ENCODE results near the gene PCBD1. TPM values are rescaled to one million over a fixed set of nuclear protein-coding genes. Genes with fewer than 3 reads are reported as not detected.

The PCBD1 gene
- total RNA-seq, result 27.0 TPM

DNA sequence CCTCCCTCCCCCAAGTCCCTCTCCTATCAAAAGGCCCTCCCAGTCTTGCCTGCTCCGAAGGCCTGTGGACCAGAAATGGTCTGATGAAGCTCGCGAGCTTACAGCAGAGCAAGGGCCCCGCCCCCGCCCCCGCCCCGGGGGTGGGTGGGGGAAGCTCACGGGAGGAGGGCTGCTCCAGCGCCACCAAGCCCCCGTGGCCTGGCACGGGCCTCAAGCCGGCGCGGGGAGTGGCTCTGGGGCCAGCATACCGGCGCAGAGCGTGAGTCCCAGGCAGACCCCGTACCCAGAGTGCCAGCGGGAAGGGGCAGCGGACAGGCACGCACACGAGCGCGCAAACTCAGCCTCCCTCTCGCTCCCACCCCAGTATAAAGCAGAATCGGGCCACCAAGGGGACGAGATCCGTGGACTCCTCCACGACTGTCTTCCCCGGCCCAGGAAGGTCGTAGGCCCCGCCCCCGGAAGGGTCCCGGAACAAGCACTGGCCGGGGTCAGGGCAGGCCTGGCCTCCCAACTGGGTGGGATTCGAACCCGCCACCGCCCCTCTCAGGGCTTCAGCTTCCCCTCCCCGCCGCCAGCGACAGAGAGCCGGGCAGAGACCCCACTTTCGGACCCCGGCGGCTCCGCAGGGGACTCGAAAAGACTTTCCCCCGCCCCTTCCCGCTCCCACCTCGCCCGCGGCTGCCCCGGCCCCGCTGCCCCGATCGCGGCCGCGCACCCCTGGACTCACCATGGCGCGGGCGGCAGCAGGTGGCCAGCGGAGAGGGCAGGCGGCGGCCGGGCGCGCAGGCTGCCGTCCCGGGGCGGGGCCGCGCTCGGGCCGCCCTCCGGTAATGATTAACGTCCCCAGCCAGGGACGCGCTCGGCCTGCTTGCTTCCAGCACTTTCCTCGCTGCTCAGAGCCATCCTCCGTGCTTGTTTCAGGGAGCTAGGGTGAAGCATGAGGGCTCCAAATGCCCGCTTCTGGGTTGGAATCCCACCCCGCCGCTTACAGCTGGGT, at the start of gene PCBD1:
Gene PCBD1 (minus strand): TSS at position 762 of the 997 bp plus-strand sequence. CDS start 32 bp downstream, at position 730.

Other genes with a start within 250 kb of the PCBD1 start
- 0.23 TPM for gene ADAMTS14, start 216.1 kb downstream of the PCBD1 start, total RNA-seq
- gene TBATA, start 103.2 kb downstream of the PCBD1 start, total RNA-seq, result not detected
- 43.1 TPM for gene SGPL1, start 72.6 kb downstream of the PCBD1 start, total RNA-seq